K562 (cell line): ENCODE data around the gene SET. TPM values are rescaled to one million over a fixed set of nuclear protein-coding genes. Genes with fewer than 3 reads are reported as not detected.

Experiments
- ATF1 ChIP-seq, 2 experiments: fragments of 450-650 bp in 1 of 2; IDR thresholded peaks; 2 replicates each; pipeline ENCODE4 v1.6.1; 2016; ENCODE audit warnings: missing compliant biosample characterization in 1 of 2, missing genetic modification characterization in 1 of 2
- CBX3 ChIP-seq, 2 experiments: IDR thresholded peaks; 1 replicate in 1 of 2; 2 replicates in 1 of 2; pipeline ENCODE4 v1.6.1; 2012; ENCODE audit warnings: inconsistent platforms in 2 of 2, low read length in 2 of 2, borderline replicate concordance in 1 of 2, control low read depth in 1 of 2
- CEBPG ChIP-seq, 3 experiments: fragments of 200-800 bp in 1 of 3; sonication (Bioruptor generic) in 1 of 3; sonication (generic) in 1 of 3; formaldehyde crosslinking in 1 of 3; IDR thresholded peaks in 2 of 3; conservative IDR thresholded peaks in 1 of 3; 2 replicates each; pipeline versions ENCODE4 v1.6.1 to v1.8.0; 2016 to 2022; ENCODE audit warnings: missing compliant biosample characterization in 2 of 3, missing genetic modification characterization in 2 of 3, mild to moderate bottlenecking in 1 of 3, missing genetic modification reagents in 1 of 3
- MAFG ChIP-seq: fragments of 450-650 bp; conservative IDR thresholded peaks from 2 replicates; pipeline ENCODE4 v1.6.1; 2016; ENCODE audit warnings: missing genetic modification characterization, missing compliant biosample characterization
- MYBL2 ChIP-seq, 2 experiments: fragments of 450-650 bp in 1 of 2; sonication (generic) in 1 of 2; formaldehyde crosslinking in 1 of 2; IDR thresholded peaks; 2 replicates each; pipeline versions ENCODE4 v1.6.1 to v1.8.1; 2017 to 2022; ENCODE audit warnings: borderline replicate concordance in 1 of 2, inconsistent platforms in 1 of 2, low read depth in 1 of 2, mild to moderate bottlenecking in 1 of 2, missing genetic modification reagents in 1 of 2, moderate library complexity in 1 of 2
- NFXL1 ChIP-seq: fragments of 450-650 bp; formaldehyde crosslinking; IDR thresholded peaks from 2 replicates; pipeline ENCODE4 v1.4.0; 2021; ENCODE audit warnings: mild to moderate bottlenecking
- SNIP1 ChIP-seq: fragments of 450-650 bp; IDR thresholded peaks from 2 replicates; pipeline ENCODE4 v1.7.1; 2017; ENCODE audit warnings: low read depth, mild to moderate bottlenecking
- SOX6 ChIP-seq: fragments of 450-650 bp; IDR thresholded peaks from 2 replicates; pipeline ENCODE4 v1.6.1; 2014; ENCODE audit warnings: mild to moderate bottlenecking
- ZNF217 ChIP-seq: sonication (generic); formaldehyde crosslinking; IDR thresholded peaks from 2 replicates; pipeline ENCODE4 v1.8.0; 2022; ENCODE audit warnings: mild to moderate bottlenecking, missing genetic modification reagents
- ZNF785 ChIP-seq: fragments of 250-450 bp; sonication (Bioruptor Pico); IDR thresholded peaks from 2 replicates; pipeline ENCODE4 v1.4.0; 2020; ENCODE audit warnings: mild to moderate bottlenecking
- polyA plus RNA-seq, 8 experiments: library from polyadenylated mRNA; depleted of rRNA in 4 of 8; stranded (reverse) in 5 of 8; unstranded in 3 of 8; fragments of >200 nt; fragmentation: Nextera tagmentation in 2 of 8; fragmentation: Illumina TruSeq in 1 of 8; extraction: Ambion mirVana in 2 of 8; extraction: Trizol in 1 of 8; gene quantifications; 2 replicates each; pipeline versions ENCODE4 v1.2.1 to v1.2.3, GENCODE V29; 2011 to 2014; ENCODE audit warnings: inconsistent platforms in 1 of 8, missing spikeins in 1 of 8
- total RNA-seq, 7 experiments: library from RNA; depleted of rRNA in 6 of 7; stranded (reverse); fragments of >200 nt in 6 of 7; fragmentation: Illumina TruSeq in 2 of 7; extraction: Trizol in 2 of 7; gene quantifications; 2 replicates each; pipeline versions ENCODE4 v1.2.1 to v1.2.3, GENCODE V29; 2011 to 2021; ENCODE audit warnings: low replicate concordance in 1 of 7
- TF ChIP-seq, protein P1 (sequence below), 2 experiments: IDR thresholded peaks; 2 replicates each; pipeline ENCODE4 v1.6.1; 2012; ENCODE audit warnings: improper control_type of control experiment in 2 of 2, low read depth in 2 of 2, low read length in 2 of 2, borderline replicate concordance in 1 of 2
- TF ChIP-seq, protein P2 (sequence below): fragments of 250-450 bp; sonication (Bioruptor Pico); IDR thresholded peaks from 2 replicates; pipeline ENCODE4 v1.4.0; 2020
- TF ChIP-seq, protein P3 (sequence below): fragments of 250-450 bp; sonication (Bioruptor Pico); IDR thresholded peaks from 2 replicates; pipeline ENCODE4 v1.4.0; 2020; ENCODE audit warnings: mild to moderate bottlenecking, moderate library complexity

SET gene
- total and polyA plus RNA-seq, 9 of the 15 experiments (the other 6 are each of a cell fraction or from before 2014, with no cell fraction given), result 404 to 1,447 (median 907) TPM

DNA sequence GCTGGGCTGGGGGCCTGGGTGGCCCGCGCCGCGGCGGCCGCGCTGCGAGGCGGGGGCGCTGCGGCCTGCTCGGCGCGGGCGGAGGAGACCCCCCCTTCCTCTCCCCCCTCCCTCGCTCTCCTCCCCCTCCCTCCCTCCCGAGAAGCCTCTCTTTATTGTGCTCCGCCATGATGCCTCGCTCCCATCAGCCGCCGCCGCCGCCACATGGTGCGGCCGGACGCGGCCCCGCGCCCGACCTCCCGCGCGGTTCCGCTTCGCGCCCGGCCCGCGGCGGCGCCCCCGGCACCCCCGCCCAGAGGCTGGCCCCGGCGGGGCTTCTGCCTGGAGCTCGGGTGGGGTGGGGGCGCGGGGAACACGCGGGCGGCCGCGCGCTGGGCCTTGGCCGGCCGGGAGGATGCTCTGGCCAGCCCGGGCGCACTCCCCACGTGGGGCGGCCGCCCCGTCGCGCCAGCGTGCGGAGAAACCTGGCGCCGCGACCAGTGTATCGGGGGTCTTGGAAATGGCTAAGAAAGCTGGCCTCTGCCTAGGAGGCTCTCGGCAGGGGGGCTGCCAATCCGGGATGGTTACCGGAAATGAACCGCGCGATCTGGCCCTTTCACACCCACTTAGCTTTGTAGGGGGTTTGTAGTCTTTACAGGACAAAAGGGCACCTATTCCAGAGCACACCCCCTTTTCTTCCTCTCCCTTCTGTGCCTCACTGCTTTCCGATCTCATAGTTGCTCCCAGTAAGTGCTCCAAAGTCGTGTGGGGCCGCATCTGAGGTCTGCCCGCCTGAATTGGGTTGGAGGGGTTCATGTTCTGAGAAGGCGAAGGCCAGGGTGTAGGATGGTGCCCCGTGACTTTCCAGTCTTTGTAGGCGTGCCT, 1.0 kb downstream of the SET start (continued):
- TF ChIP-seq, protein P1, sequence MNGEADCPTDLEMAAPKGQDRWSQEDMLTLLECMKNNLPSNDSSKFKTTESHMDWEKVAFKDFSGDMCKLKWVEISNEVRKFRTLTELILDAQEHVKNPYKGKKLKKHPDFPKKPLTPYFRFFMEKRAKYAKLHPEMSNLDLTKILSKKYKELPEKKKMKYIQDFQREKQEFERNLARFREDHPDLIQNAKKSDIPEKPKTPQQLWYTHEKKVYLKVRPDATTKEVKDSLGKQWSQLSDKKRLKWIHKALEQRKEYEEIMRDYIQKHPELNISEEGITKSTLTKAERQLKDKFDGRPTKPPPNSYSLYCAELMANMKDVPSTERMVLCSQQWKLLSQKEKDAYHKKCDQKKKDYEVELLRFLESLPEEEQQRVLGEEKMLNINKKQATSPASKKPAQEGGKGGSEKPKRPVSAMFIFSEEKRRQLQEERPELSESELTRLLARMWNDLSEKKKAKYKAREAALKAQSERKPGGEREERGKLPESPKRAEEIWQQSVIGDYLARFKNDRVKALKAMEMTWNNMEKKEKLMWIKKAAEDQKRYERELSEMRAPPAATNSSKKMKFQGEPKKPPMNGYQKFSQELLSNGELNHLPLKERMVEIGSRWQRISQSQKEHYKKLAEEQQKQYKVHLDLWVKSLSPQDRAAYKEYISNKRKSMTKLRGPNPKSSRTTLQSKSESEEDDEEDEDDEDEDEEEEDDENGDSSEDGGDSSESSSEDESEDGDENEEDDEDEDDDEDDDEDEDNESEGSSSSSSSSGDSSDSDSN (IDR thresholded peaks at IDR 0.05; ENCODE audit: borderline replicate concordance in 1 of 2, low read depth in 2 of 2, low read length in 2 of 2), result no peak
- TF ChIP-seq MYBL2 (IDR thresholded peaks at IDR 0.05; ENCODE audit: low read depth) (no peak), MYBL2 (CRISPR knock-in tag; IDR thresholded peaks at IDR 0.05; ENCODE audit: borderline replicate concordance) (no peak), MAFG (tag) (no peak), SOX6 (no peak), CBX3 (IDR thresholded peaks at IDR 0.05; ENCODE audit: borderline replicate concordance in 1 of 2, low read length in 2 of 2) (no peak), ZNF785 (no peak), ATF1 (CRISPR knock-in tag; IDR thresholded peaks at IDR 0.05) (no peak), ATF1 (tag; IDR thresholded peaks at IDR 0.05) (0 out of 2 replicates have a peak, but pooled peaks have one; percentile 22), ZNF217 (CRISPR knock-in tag) (no peak), SNIP1 (no peak), CEBPG (CRISPR knock-in tag; IDR thresholded peaks at IDR 0.05) (no peak), CEBPG (tag; conservative IDR thresholded peaks at IDR 0.05 in 1 of 2, IDR thresholded peaks at IDR 0.05 in 1 of 2) (no peak), NFXL1 (CRISPR knock-in tag) (no peak)
- TF ChIP-seq, protein P2, sequence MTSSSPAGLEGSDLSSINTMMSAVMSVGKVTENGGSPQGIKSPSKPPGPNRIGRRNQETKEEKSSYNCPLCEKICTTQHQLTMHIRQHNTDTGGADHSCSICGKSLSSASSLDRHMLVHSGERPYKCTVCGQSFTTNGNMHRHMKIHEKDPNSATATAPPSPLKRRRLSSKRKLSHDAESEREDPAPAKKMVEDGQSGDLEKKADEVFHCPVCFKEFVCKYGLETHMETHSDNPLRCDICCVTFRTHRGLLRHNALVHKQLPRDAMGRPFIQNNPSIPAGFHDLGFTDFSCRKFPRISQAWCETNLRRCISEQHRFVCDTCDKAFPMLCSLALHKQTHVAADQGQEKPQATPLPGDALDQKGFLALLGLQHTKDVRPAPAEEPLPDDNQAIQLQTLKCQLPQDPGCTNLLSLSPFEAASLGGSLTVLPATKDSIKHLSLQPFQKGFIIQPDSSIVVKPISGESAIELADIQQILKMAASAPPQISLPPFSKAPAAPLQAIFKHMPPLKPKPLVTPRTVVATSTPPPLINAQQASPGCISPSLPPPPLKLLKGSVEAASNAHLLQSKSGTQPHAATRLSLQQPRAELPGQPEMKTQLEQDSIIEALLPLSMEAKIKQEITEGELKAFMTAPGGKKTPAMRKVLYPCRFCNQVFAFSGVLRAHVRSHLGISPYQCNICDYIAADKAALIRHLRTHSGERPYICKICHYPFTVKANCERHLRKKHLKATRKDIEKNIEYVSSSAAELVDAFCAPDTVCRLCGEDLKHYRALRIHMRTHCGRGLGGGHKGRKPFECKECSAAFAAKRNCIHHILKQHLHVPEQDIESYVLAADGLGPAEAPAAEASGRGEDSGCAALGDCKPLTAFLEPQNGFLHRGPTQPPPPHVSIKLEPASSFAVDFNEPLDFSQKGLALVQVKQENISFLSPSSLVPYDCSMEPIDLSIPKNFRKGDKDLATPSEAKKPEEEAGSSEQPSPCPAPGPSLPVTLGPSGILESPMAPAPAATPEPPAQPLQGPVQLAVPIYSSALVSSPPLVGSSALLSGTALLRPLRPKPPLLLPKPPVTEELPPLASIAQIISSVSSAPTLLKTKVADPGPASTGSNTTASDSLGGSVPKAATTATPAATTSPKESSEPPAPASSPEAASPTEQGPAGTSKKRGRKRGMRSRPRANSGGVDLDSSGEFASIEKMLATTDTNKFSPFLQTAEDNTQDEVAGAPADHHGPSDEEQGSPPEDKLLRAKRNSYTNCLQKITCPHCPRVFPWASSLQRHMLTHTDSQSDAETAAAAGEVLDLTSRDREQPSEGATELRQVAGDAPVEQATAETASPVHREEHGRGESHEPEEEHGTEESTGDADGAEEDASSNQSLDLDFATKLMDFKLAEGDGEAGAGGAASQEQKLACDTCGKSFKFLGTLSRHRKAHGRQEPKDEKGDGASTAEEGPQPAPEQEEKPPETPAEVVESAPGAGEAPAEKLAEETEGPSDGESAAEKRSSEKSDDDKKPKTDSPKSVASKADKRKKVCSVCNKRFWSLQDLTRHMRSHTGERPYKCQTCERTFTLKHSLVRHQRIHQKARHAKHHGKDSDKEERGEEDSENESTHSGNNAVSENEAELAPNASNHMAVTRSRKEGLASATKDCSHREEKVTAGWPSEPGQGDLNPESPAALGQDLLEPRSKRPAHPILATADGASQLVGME, result no peak
- TF ChIP-seq, protein P3, sequence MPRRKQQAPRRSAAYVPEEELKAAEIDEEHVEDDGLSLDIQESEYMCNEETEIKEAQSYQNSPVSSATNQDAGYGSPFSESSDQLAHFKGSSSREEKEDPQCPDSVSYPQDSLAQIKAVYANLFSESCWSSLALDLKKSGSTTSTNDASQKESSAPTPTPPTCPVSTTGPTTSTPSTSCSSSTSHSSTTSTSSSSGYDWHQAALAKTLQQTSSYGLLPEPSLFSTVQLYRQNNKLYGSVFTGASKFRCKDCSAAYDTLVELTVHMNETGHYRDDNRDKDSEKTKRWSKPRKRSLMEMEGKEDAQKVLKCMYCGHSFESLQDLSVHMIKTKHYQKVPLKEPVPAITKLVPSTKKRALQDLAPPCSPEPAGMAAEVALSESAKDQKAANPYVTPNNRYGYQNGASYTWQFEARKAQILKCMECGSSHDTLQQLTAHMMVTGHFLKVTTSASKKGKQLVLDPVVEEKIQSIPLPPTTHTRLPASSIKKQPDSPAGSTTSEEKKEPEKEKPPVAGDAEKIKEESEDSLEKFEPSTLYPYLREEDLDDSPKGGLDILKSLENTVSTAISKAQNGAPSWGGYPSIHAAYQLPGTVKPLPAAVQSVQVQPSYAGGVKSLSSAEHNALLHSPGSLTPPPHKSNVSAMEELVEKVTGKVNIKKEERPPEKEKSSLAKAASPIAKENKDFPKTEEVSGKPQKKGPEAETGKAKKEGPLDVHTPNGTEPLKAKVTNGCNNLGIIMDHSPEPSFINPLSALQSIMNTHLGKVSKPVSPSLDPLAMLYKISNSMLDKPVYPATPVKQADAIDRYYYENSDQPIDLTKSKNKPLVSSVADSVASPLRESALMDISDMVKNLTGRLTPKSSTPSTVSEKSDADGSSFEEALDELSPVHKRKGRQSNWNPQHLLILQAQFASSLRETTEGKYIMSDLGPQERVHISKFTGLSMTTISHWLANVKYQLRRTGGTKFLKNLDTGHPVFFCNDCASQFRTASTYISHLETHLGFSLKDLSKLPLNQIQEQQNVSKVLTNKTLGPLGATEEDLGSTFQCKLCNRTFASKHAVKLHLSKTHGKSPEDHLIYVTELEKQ (CRISPR knock-in tag), result no peak
